HG02943 (cell line): ENCODE results near the gene RGS11.
"Not testable (repeated sequence)": the region's sequence is repeated elsewhere in the genome, so short reads cannot be mapped to it uniquely, and the experiment has no call there.

ENCODE experiments used
- ATAC-seq: cut with Tn5 transposase; IDR thresholded peaks from one replicate; pipeline ENCODE4 v1.9.1; 2021; ENCODE audit warnings: mild to moderate bottlenecking, low read depth, moderate library complexity; ENCODE audit not compliant: unreplicated experiment

The RGS11 gene

DNA sequence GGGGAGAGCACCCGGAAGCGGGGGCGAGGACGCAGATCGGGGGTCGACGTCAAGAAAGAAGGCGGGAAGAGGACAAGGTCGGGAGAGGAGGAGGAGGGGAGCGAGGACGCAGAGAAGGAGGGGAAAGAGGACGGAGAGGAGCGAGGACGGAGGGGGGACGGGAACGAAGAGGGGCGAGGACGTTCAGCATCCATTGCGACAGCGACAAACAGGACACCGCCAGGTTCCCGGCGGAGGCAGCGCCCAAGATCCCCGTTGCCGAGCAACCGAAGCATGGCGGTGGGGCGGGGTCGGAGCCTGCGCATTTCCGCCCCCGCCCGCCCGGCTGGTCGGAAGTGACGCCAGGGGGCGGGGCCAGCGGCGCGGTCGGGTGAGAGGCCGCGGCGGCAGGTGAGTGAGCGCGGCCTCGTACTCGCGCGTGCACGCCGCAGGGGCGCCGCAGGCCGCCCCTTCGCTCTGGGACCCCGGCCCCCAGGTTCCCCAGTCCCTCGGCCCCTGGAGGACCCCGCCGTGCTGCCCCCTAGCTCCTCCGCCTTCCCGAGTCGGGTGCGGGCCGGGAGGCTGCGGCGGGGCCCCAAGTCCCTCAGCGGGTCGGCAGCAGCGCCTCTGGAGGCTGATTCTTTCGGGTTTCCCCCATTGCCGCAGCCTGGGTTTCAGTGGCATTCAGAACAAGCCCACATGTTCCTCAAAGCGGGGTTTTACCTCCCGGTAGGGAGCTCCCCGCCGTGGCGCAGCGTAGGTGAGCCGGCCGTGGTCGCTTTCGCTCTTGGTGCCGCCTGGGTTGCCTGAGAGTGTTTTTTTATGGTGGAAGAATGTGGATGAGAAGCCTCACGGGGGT lies 41.1 kb downstream of the RGS11 start, which contains the start of gene FAM234A:
Gene FAM234A (plus strand): TSS at position 354 of the 838 bp plus-strand sequence. CDS start 19,593 bp downstream, outside the sequence.
- ATAC-seq = peak; percentile 71

DNA sequence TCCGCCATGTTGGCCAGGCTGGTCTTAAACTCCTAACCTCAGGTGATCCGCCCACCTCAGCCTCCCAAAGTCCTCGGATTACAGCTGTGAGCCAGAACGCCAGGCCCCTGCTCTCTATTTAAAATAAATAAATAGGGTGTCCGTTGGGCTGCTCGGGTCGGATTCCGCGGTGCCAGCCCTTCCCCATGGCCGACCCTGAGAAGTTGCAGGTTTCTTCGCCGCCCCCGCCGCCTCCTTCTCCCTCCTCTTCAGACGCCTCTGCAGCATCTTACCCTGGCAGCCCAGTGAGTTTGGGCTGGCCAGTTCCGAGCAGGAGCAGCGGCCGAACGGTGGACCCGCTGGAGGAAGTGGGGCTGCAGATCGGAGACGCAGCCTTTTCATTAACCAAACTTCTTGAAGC lies 44.8 kb downstream of the RGS11 start:
- no peak for ATAC-seq

DNA sequence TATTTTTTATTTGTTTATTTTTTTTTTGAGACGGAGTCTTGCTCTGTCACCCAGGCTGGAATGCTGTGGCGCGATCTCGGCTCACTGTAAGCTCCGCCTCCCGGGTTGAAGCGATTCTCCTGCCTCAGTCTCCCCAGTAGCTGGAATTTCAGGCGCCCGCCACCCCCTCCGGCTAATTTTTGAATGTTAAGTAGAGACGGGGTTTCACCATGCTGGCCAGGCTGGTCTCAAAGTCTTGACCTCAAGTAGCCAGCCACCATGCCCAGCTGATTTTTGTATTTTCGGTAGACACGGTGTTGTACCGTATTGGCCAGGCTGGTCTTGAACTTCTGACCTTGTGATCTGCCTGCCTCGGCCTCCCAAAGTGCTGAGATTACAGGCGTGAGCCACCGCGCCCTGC lies 45.4 kb downstream of the RGS11 start:
- ATAC-seq = not testable (repeated sequence)

DNA sequence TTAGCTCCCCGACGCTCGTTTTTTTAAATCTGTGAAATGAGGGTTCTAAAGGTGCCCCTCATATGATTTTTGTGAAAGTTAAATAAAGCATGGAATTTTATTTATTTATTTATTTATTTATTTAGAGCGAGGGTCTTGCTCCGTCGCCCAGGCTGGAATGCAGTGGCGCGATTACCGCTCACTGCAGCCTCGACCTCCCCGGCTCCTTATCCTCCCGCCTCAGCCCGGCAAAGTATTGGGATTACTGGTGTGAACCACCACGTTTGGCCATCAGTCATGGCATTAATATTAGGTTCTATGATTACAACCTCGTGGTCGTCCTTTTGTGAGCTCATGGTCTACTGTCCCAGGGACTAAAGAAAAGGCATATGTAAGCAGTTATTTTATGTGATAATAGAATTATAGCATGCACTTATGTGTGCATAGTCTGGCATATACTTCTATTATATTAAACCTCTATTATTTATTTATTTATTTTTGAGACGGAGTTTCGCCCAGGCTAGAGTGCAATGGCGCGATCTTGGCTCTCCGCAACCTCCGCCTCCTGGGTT lies 45.9 kb downstream of the RGS11 start:
- no peak for ATAC-seq

DNA sequence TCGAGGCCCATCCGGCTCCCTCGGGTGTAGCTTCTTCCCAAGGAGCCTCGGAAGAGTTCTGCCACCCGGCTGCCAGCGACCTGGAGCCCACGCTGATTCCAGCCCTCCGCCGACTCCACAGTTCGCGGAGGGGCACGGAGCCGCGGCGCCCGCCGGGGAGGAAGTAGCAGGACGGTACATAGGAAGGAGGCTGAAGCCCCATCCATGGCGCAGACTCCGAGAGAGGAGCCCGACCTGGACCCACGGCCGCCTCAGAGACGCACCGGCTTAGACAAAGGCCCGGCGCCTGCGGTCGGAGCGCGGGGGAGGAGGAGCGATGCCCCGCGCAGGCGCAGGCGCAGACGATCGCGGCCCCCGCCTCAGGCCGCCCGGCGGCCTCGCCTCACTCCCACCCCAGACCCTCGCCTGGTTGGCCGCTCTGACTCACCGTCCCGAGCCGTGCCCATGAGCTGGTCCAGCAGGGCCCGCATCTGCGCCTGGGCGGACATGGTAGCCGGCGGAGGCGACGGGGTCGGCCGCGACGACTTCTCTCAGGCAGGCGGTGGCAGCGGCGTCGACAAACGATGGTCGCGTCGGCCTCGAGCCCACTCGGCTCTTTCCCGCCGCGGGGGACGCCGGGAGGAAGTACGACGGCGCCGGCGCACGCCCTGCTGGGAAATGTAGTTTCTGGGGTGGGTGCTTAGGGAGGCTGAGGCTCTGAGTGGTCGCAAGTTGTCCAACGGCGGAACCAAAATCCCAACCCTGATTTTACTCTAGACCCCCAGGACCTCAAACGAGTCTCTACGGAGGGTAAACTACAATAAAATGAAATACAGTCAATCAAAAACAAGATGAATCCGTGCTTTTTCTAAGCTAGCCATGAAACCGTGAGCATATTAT lies 46.7 kb downstream of the RGS11 start, which contains the start of gene LUC7L:
Gene LUC7L (minus strand): TSS at position 598 of the 879 bp plus-strand sequence. CDS start 110 bp downstream, at position 488.
- no peak for ATAC-seq

DNA sequence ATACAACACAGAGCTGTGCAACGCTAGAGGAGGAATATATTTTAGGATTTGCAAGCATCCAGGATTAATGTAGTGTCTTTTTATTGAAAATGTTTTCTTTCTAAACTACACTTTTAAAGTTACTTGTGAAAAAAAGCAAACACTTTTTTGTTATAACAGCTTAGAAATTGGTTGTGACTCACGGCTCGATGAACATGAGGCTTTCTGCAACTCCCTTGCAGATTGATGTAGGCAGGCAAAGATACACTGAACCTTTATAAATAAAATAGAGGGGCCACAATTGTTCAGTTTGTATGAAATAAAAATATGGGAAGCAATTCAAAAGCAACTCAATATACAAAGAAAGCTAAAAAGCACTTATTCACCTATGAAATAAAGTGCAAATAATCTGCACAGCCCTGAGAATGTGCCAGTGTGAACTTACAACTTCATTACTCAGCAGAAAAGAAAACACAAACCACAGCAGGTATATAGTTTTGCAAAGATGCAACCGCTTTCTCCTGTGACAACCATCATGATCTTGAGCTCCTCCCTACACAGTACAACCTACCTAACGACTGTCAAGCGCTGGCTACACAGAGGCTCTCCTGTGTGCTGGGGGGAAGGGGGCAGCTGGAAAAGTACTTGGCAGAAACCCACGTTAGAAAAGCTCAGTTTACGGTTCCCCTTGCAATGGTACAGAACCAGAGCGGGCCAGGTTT lies 47.4 kb downstream of the RGS11 start:
- no peak for ATAC-seq

DNA sequence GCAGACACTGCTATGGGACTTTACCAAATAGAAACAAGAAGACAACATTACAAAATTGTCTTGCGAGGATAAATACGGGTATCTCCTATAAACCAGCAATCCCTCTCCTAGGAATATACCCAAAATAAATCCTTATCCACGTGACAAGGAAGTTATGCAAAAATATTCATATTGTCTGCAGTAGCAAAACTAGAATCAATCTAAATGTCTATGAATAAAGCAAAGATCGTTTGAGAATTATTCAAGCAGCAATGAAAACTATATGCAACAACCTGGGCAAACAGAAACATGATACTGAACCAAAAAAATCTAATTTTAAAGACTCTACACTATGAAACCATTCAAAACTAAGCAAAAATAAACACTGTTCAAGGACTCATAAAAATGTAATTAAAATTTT lies 55.7 kb downstream of the RGS11 start:
- no peak for ATAC-seq
